ENCODE measurements around the gene SMIM22.

- TF ChIP-seq, protein P1, sequence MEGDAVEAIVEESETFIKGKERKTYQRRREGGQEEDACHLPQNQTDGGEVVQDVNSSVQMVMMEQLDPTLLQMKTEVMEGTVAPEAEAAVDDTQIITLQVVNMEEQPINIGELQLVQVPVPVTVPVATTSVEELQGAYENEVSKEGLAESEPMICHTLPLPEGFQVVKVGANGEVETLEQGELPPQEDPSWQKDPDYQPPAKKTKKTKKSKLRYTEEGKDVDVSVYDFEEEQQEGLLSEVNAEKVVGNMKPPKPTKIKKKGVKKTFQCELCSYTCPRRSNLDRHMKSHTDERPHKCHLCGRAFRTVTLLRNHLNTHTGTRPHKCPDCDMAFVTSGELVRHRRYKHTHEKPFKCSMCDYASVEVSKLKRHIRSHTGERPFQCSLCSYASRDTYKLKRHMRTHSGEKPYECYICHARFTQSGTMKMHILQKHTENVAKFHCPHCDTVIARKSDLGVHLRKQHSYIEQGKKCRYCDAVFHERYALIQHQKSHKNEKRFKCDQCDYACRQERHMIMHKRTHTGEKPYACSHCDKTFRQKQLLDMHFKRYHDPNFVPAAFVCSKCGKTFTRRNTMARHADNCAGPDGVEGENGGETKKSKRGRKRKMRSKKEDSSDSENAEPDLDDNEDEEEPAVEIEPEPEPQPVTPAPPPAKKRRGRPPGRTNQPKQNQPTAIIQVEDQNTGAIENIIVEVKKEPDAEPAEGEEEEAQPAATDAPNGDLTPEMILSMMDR (IDR thresholded peaks at IDR 0.05 in 4 of 5, conservative IDR thresholded peaks at IDR 0.05 in 1 of 5): no peak
- no peak for TF ChIP-seq POLR2A (IDR thresholded peaks at IDR 0.05)
These were observed 36.4 kb downstream of the SMIM22 start for GRCh38 chr16:4831616-4832015.

All from gastrocnemius medialis (tissue), 4 donors.